ENCODE results near the gene RPLP2.

GRCh38 chr11:763549-764321, 46.0 kb upstream of the RPLP2 start:
- TF ChIP-seq EZH2phosphoT487 (IDR thresholded peaks at IDR 0.05; ENCODE audit: insufficient read depth, low read depth) (no peak), EZH2 (IDR thresholded peaks at IDR 0.05; ENCODE audit: insufficient read depth, poor library complexity, severe bottlenecking) (no peak)

Data from GM23248 (cell line).